Left renal cortex interstitium (tissue), 4 donors: Measurements from ENCODE around the gene CHMP1B. TPM values are rescaled to one million over a fixed set of nuclear protein-coding genes. Genes with fewer than 3 reads are reported as not detected.

Experiments used
- DNase-seq, 4 donors: peaks; one replicate each; pipeline ENCODE4 v3.0.0-alpha.2; 2013; ENCODE audit warnings: low read depth in 4 of 4, low spot score in 2 of 4, missing footprints in 1 of 4
- polyA plus RNA-seq, 4 donors: library from polyadenylated mRNA; unstranded; fragments of 120-200 nt; gene quantifications; one replicate each; pipeline ENCODE4 v1.2.1, GENCODE V29; 2013; ENCODE audit not compliant: insufficient read length in 4 of 4

Gene CHMP1B
- polyA plus RNA-seq, 4 donors = 44.7 to 51.2 (median 47.8) TPM

DNA sequence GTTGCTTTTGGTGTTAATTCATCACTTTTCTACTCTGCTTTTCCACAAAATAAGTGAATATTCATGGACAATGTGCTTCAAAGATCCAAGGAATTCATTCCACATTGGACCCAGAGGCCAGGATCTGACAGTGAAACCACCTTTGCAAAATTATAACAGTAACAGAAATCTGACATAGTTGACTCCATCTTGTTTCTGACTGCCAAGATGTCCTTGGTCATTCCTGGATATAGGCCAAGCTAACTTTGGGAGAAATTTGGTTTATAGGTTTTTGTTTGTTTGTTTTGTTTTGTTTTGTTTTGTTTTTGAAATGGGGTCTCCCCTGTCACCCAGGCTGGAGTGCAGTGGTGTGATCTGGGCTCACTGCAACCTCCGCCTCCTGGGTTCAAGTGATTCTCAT lies 46.6 kb downstream of the CHMP1B start:
- no peak for DNase-seq

DNA sequence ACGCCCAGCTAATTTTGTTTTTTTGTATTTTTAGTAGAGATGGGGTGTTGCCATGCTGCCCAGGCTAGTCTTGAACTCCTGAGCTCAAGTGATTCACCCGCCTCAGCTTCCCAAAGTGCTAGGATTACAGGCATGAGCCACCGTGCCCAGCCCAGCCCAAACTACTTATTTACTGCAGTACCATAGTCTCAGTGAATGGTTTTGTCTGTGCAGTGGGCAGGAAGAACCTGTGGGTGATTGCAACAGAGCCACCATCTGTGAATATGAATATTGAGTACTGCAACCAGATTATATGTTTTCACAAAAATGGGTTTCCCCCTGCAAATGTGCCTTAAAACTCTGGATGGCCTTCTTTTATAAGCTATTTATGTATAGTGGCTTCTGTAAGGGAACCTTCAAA lies 47.9 kb downstream of the CHMP1B start:
- DNase-seq = no peak

DNA sequence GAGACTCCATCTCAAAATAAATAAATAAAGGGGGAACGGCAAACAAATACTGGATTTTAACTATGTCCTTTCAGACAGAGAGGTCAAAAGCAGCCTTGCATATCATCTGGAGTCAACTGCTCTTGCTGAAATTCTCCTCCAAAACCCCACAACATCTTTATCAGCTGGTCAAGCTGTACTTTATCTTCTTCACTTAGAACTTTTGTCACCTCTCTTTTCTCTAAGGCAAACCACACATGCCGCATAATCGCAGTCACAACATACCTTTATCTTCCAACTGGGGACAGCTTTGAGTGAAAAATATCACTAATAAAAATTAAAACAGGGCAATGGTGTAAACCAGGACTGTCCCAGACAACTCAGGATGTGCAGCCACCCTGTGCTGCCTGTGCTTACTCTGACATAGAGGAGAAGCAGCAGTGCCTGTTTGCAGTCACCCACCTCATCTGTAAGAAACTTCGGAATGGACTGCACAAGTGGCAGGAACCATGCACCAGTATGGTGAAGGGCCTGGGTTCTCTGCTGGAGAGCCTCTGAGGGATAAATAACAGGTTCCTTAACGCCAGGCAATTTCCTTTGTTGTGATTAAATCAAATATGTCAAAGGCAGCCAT lies 50.7 kb downstream of the CHMP1B start:
- no peak for DNase-seq

DNA sequence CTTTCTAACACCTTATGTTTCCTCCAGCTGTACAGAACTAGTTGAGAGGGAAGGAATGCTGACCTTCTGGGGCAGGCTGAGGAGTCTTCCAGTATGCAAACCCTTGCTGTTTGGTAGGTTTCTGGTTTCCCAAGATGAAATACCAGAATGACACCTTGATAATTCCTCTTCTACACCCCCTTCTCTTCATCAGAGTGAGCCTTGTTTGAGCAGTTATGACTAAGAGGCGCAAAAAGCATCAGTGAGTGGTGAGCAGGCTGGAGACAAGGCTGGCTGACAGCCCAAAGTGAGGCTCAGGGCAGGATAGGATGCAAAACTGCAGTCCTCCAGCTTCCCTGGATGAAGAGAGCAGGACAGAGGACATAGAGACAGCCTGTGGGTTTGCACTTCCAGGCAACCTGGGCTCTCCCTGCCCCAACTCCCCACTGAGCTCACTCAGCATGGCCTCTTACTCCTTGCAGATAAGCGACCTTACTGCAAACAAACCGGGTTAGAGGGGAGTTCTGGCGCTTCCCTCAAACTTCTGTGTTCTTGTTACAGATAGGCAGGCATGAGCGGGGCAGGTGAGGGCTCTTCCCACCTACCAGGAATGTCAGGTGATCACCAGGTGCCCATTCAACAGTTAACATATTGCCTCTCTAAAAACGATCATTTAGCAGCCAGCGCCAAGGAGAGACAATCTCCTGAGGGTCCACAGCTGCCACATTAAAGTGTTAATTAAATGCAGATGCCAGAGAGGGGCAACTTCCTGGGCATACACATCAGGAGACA lies 51.5 kb downstream of the CHMP1B start:
- no peak for DNase-seq

Other genes with a start within 250 kb of the CHMP1B start
- not detected for gene SLC35G4, start 241.8 kb upstream of the CHMP1B start, polyA plus RNA-seq
- 1 to 10 TPM; 2.9 to 6.1 (median 3.5) TPM for gene GNAL, start 162.1 kb upstream of the CHMP1B start, polyA plus RNA-seq
- 10 to 100 TPM; 37.5 to 59.3 (median 48.3) TPM for gene MPPE1, start 56.9 kb downstream of the CHMP1B start, polyA plus RNA-seq
- gene IMPA2, start 130.1 kb downstream of the CHMP1B start, polyA plus RNA-seq = 100 to 1,000 TPM in 1 of 4 donors, 10 to 100 TPM in 3; 91.3 to 109 (median 96.0) TPM
- under 1 TPM in 3 of 4 donors, not detected in 1; 0.04 to 0.08 (median 0.06) TPM for gene ANKRD62, start 242.4 kb downstream of the CHMP1B start, polyA plus RNA-seq